Panc1 (cell line): ENCODE results near the gene CDH13. TPM values are rescaled to one million over a fixed set of nuclear protein-coding genes. Genes with fewer than 3 reads are reported as not detected.

Experiments used
- ATAC-seq: fragments of 200-7000 bp; cut with Tn5 transposase; 2 replicates; pipeline ENCODE4 v1.9.1; 2020; ENCODE audit warnings: mild to moderate bottlenecking, moderate library complexity
- BruUV-seq: library from RNA; stranded (reverse); fragments of 400-500 nt; replicated peaks from 2 replicates; lab custom pipeline; 2021; lab: Mats Ljungman, UMichigan
- CTCF ChIA-PET: fragments of 300-600 bp; sonication (Branson Sonifier 250); formaldehyde crosslinking; loops from one replicate; lab custom pipeline; 2022; ENCODE audit warnings: antibody characterized with exemption; lab: Charles Lee
- POLR2A ChIA-PET: fragments of 300-600 bp; sonication (Branson Sonifier 250); formaldehyde crosslinking; loops from one replicate; lab custom pipeline; 2022; ENCODE audit warnings: antibody characterized with exemption; lab: Charles Lee
- DNase-seq: peaks from one replicate; pipeline ENCODE4 v3.0.0-alpha.2; 2010; ENCODE audit warnings: low read depth, low spot score
- H3K27ac ChIP-seq: 2 replicates; pipeline ENCODE4 v1.5.1; 2011; ENCODE audit warnings: mild to moderate bottlenecking, low read length, inconsistent platforms
- H3K27me3 ChIP-seq: fragments of 200-500 bp; sonication (Bioruptor generic); 2 replicates; pipeline ENCODE4 v1.6.0; 2014; ENCODE audit warnings: low read length, inconsistent platforms; ENCODE audit not compliant: control insufficient read depth, insufficient read depth
- H3K36me3 ChIP-seq: fragments of 200-500 bp; sonication (Bioruptor generic); 2 replicates; pipeline ENCODE4 v1.5.1; 2014; ENCODE audit warnings: inconsistent platforms, mild to moderate bottlenecking, low read length, moderate library complexity; ENCODE audit not compliant: control insufficient read depth, insufficient read depth
- H3K4me1 ChIP-seq: 2 replicates; pipeline ENCODE4 v1.5.1; 2011; ENCODE audit warnings: inconsistent platforms, mild to moderate bottlenecking, low read length, moderate library complexity; ENCODE audit not compliant: control insufficient read depth, insufficient read depth
- H3K4me3 ChIP-seq, 2 experiments: 2 replicates each; pipeline ENCODE4 v1.5.1; 2011 to 2012; ENCODE audit warnings: low read depth in 2 of 2, low read length in 2 of 2, mild to moderate bottlenecking in 2 of 2, inconsistent platforms in 1 of 2, moderate library complexity in 1 of 2
- H3K9me3 ChIP-seq: fragments of 200-500 bp; sonication (Bioruptor generic); 2 replicates; pipeline ENCODE4 v1.5.1; 2014; ENCODE audit warnings: low read depth, mild to moderate bottlenecking, inconsistent platforms, low read length, moderate library complexity; ENCODE audit not compliant: control insufficient read depth, insufficient read depth
- POLR2AphosphoS5 ChIP-seq: IDR thresholded peaks from 2 replicates; pipeline ENCODE4 v1.6.1; 2012; ENCODE audit warnings: mild to moderate bottlenecking, low read depth, low read length, moderate library complexity
- REST ChIP-seq, 2 experiments: IDR thresholded peaks; 2 replicates each; pipeline ENCODE4 v1.6.1; 2011 to 2012; ENCODE audit warnings: low read depth in 2 of 2, control low read depth in 1 of 2, low read length in 1 of 2, mild to moderate bottlenecking in 1 of 2, moderate library complexity in 1 of 2; ENCODE audit not compliant: insufficient read depth in 1 of 2
- SIN3A ChIP-seq: IDR thresholded peaks from 2 replicates; pipeline ENCODE4 v1.6.1; 2012; ENCODE audit warnings: low read depth, mild to moderate bottlenecking, low read length, moderate library complexity, borderline replicate concordance; ENCODE audit not compliant: insufficient read depth
- TCF7L2 ChIP-seq: IDR thresholded peaks from 2 replicates; pipeline ENCODE4 v1.6.1; 2011; ENCODE audit warnings: mild to moderate bottlenecking, low read depth, low read length, inconsistent platforms
- in situ Hi-C: cut with HindIII; loops from 2 replicates; pipeline ENCODE4 v1.10.0; 2016; ENCODE audit warnings: low sequenced_read_pairs, low pct_unique_long_range_greater_than_20kb
- intact Hi-C: fragments of 100-400 bp; cut with micrococcal nuclease; formaldehyde crosslinking; loops from one replicate; pipeline ENCODE4 v1.10.0; 2022; ENCODE audit not compliant: unreplicated experiment
- total RNA-seq: library from RNA; stranded (reverse); gene quantifications from one replicate; pipeline ENCODE4 v1.2.1, GENCODE V29; 2021; ENCODE audit not compliant: unreplicated experiment
- TF ChIP-seq, protein P1 (sequence below): fragments of 450-650 bp; IDR thresholded peaks from 2 replicates; pipeline ENCODE4 v1.5.1; 2017; ENCODE audit warnings: mild to moderate bottlenecking

Gene CDH13
- total RNA-seq, 1 experiment from 2014 or later = not detected

- ChIA-PET POLR2A (no interaction called here), CTCF (no interaction called here)
- Histone ChIP-seq H3K27me3 (no peaks in the 10 kb centered on the region), H3K27ac (no peak overlapping the region), H3K4me1 (peaks cover 4% of the 10 kb centered on the region; the same call in 1 of the 2 replicates), H3K4me3 (no peak overlapping the region), H3K36me3 (peaks cover 10% of the 10 kb centered on the region), H3K9me3 (no peaks in the 10 kb centered on the region)
- BruUV-seq = no TSS peak
- ATAC-seq (no peak), DNase-seq (no peak)
- TF ChIP-seq REST (IDR thresholded peaks at IDR 0.05; ENCODE audit: insufficient read depth in 1 of 2, low read depth in 2 of 2, low read length in 1 of 2) (no peak), TCF7L2 (no peak), POLR2AphosphoS5 (no peak), SIN3A (no peak)
- TF ChIP-seq, protein P1, sequence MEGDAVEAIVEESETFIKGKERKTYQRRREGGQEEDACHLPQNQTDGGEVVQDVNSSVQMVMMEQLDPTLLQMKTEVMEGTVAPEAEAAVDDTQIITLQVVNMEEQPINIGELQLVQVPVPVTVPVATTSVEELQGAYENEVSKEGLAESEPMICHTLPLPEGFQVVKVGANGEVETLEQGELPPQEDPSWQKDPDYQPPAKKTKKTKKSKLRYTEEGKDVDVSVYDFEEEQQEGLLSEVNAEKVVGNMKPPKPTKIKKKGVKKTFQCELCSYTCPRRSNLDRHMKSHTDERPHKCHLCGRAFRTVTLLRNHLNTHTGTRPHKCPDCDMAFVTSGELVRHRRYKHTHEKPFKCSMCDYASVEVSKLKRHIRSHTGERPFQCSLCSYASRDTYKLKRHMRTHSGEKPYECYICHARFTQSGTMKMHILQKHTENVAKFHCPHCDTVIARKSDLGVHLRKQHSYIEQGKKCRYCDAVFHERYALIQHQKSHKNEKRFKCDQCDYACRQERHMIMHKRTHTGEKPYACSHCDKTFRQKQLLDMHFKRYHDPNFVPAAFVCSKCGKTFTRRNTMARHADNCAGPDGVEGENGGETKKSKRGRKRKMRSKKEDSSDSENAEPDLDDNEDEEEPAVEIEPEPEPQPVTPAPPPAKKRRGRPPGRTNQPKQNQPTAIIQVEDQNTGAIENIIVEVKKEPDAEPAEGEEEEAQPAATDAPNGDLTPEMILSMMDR = no peak
- intact Hi-C loops (no loop called here), in situ Hi-C loops (no loop called here)
These were observed 1179.3 kb downstream of the CDH13 start for GRCh38 chr16:83806036-83806435.

DNA sequence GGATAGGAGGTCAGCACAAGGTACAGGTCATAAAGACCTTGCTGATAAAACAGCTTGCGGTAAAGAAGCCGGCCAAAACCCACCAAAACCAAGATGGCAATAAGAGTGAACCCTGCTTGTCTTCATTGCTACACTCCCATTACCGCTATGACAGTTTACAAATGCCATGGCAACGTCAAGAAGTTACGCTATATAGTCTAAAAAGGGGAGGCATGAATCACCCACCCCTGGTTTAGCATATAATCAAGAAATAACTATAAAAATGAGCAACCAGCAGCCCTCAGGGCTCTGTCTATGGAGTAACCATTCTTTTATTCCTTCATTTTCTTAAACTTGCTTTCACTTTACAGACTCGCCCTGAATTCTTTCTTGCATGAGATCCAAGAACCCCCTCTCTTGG lies 1180.0 kb downstream of the CDH13 start:
- no peak overlapping the region for H3K4me3 ChIP-seq
- ATAC-seq (no peak), DNase-seq (no peak)
- no peaks in the 10 kb centered on the region for H3K27me3 ChIP-seq
- no peaks in the 10 kb centered on the region for H3K9me3 ChIP-seq
- peaks cover 4% of the 10 kb centered on the region; the same call in 1 of the 2 replicates for H3K4me1 ChIP-seq
- in situ Hi-C loops = no loop called here
- POLR2A ChIA-PET = interaction anchor here (0.6 kb wide), 1 partner anchor 12 kb away, joined by 3 read pairs; no protein-coding TSS in a partner anchor
- TF ChIP-seq REST (IDR thresholded peaks at IDR 0.05; ENCODE audit: insufficient read depth in 1 of 2, low read depth in 2 of 2, low read length in 1 of 2) = no peak
- TF ChIP-seq SIN3A = no peak
- TF ChIP-seq, protein P1 = no peak
- no peak for TF ChIP-seq TCF7L2
- TF ChIP-seq POLR2AphosphoS5 = no peak
- intact Hi-C loops = no loop called here
- H3K27ac ChIP-seq = no peak overlapping the region
- BruUV-seq = no TSS peak
- CTCF ChIA-PET = no interaction called here
- H3K36me3 ChIP-seq = peaks cover 15% of the 10 kb centered on the region
